Right lobe of liver (tissue), 4 donors: ENCODE results near the gene KRTAP9-6.
"Not testable (repeated sequence)": the region's sequence is repeated elsewhere in the genome, so short reads cannot be mapped to it uniquely, and the experiment has no call there.

ENCODE experiments used
- CTCF ChIP-seq, 4 donors: fragments of 200-600 bp in 3 of 4; fragments of 450-650 bp in 1 of 4; IDR thresholded peaks; one replicate each; pipeline versions ENCODE4 v1.5.1 to v1.8.0; 2016 to 2022; ENCODE audit warnings: antibody characterized with exemption in 4 of 4, mild to moderate bottlenecking in 2 of 4
- POLR2A ChIP-seq: fragments of 450-650 bp; IDR thresholded peaks from one replicate; pipeline ENCODE4 v1.6.1; 2017; ENCODE audit warnings: antibody characterized with exemption, mild to moderate bottlenecking
- donor health status: DM: no; HTN: no; CAD: no.
- donor health status: DM: no; HTN: no; CAD: no.
- donor health status: DM: no; HTN: yes; CAD: no.

- not testable (repeated sequence) for TF ChIP-seq CTCF (IDR thresholded peaks at IDR 0.05); POLR2A
Observed at GRCh38 chr17:41237949-41238437, 27.2 kb upstream of the KRTAP9-6 start, which contains the start of gene KRTAP9-8.
